Activated effector memory CD4-positive, alpha-beta T cell treated with Interleukin-2 at 50 U/mL for 16 hours (primary cell): ENCODE measurements around the gene ZSCAN22.
A peak's percentile ranks its signal among the peaks of the same experiment; 100 is the strongest.
"Not testable (repeated sequence)": the region's sequence is repeated elsewhere in the genome, so short reads cannot be mapped to it uniquely, and the experiment has no call there.

ENCODE experiments used
- DNase-seq: peaks from one replicate; pipeline ENCODE4 v3.0.0-alpha.2; 2020

Gene ZSCAN22

DNA sequence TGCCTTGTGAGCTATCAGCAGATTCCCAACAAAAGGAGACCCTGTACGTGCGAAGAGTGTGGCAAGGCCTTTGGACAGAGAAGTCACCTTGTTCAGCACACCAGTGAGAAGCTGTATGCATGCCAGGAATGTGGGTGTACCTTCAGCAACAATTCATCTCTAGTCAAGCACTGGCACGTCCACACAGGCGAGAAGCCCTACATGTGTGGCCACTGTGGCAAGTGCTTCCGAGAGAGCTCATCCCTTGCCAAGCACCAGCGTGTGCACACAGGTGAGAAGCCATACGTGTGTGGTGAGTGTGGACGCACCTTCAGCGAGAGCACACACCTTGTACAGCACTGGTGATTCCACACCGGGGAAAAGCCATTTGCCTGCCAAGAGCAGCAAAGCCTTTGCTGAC lies 7.6 kb upstream of the ZSCAN22 start:
- no peak for DNase-seq

- DNase-seq: no peak
Observed at GRCh38 chr19:58325311-58326022, 1.3 kb upstream of the ZSCAN22 start.

GRCh38 chr19:58326501-58326913 lies 287 bp upstream of the ZSCAN22 start:
- no peak for DNase-seq

DNA sequence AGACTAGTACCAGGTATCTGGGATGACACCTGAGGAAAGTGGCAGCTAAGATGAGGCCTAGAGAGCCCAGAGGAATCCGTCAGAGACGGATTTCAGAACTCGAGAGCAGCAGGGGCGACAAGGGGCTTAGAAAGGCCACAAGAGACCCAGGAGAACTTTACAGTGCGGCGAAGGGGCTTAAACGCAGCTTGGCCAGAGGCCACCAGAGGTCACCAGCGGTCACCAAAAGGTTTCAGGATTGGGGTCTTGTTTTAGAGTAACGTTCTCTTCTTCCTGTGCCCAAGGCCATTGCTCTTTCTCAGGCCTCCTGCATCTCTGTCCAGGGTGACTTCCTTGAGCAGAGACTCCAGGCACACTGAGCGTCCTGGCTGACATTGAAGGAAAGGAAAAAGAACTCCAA lies 2.2 kb downstream of the ZSCAN22 start:
- no peak for DNase-seq

- DNase-seq: no peak
Observed at GRCh38 chr19:58330458-58330857, 3.7 kb downstream of the ZSCAN22 start.

DNA sequence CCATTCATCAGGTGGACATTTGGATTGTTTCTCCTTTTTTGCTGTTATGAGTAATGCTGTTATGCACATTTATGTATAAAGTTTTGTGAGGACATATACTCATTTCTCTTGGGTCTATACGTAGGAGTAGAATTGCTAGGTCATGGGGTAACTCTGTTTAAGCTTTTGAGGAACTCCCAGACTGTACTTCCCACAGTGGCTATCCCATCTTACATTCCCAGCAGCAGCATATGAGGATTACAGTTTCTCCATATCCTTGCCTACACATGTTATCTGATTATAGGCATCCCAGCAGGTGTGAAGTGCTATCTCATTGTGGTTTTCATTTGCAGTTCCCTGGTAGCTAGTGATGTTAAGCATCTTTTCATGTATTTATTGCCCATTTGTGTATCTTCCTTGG lies 5.9 kb downstream of the ZSCAN22 start:
- no peak for DNase-seq

- DNase-seq: no peak
Observed at GRCh38 chr19:58334691-58335249, 8.0 kb downstream of the ZSCAN22 start.

- no peak for DNase-seq
Observed at GRCh38 chr19:58335630-58336029, 8.8 kb downstream of the ZSCAN22 start.

GRCh38 chr19:58336216-58336615 lies 9.4 kb downstream of the ZSCAN22 start:
- no peak for DNase-seq

DNA sequence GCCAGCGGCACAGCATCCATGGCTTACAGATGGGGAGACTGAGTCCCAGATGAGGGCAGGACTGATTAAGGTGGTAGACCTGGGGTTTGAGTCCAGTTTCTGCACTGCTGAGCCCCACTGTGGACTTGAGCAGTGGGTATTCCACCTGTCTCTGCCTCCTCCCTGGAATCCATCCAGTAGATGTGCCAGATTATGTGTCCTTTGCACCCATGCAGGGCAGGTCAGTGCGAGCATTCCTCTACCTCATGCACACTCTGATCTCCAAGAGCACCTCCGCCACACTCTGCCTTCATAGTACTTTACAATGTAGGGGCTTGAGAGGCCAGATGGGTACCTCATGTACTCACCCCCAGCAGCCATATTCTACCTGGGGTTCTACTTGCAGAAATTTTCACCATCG lies 10.0 kb downstream of the ZSCAN22 start:
- DNase-seq: no peak

DNA sequence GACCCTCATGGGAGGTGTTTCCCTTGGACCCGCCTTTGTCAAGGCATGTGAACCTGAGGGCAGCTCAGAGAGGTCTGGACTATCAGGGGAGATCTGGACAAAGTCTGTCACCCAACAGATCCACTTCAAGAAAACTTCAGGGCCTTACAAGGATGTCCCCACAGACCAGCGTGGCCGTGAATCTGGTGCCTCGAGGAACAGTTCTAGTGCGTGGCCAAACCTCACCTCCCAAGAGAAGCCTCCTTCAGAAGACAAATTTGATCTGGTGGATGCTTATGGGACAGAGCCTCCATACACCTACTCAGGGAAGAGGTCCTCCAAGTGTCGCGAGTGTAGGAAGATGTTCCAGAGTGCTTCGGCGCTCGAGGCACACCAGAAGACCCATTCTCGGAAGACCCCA lies 11.5 kb downstream of the ZSCAN22 start:
- no peak for DNase-seq

- no peak for DNase-seq
Observed at GRCh38 chr19:58338825-58339558, 12.2 kb downstream of the ZSCAN22 start.

GRCh38 chr19:58345558-58345957 lies 18.8 kb downstream of the ZSCAN22 start:
- DNase-seq: no peak

DNA sequence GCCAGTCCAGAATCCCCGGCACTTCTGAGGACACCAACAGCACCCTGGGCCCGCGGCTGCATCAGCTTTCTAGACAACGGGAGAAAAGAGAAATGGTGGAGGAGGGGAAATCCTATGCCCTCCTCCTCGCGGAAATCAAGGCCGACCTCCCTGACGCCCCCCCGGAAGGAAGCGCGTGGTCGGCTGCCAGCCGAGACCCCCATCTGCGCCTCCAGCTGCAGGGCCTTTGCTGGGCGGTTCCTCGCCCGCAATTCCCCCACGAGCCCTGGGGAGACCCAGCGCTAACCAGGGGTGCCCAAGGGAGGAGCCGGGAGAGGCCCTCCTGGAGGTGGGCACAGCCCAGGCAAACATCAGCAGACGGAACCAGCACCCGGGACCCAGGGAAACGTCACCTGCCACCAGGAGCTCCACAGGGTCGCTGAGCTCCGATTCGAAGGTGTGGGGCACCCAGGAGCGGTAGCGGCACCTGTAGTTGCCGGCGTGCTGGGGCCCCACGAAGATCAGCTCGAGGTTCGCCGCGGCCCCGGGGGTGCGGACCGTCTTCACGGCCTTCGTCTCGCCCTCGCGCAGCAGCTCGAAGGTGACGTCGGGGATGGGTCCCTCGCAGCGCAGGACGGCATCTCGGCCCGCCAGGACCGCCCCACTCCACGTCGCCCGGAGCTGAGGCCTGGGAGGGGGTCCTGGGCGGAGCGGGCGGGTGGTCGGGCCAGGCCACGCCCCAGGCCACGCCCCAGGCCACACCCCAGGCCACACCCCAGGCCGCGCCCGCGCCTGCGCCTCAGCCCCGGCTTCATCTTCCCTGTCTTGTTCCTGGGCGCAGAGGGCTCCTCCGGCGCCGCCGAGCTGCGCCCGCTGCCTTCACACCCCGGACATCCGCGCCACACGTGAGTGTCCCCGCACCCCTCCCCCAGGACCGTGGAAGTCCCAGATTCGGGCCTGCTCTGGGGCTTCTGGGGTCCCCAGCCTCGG lies 20.5 kb downstream of the ZSCAN22 start:
- DNase-seq: peak; percentile 47

GRCh38 chr19:58348080-58348479 lies 21.3 kb downstream of the ZSCAN22 start:
- DNase-seq: not testable (repeated sequence)

GRCh38 chr19:58349590-58349989 lies 22.8 kb downstream of the ZSCAN22 start:
- no peak for DNase-seq

- no peak for DNase-seq
Observed at GRCh38 chr19:58350001-58350861, 23.4 kb downstream of the ZSCAN22 start.

GRCh38 chr19:58350871-58351557 lies 24.2 kb downstream of the ZSCAN22 start:
- DNase-seq: no peak

- no peak for DNase-seq
Observed at GRCh38 chr19:58351558-58351878, 24.7 kb downstream of the ZSCAN22 start.

- DNase-seq: no peak
Observed at GRCh38 chr19:58351990-58352755, 25.4 kb downstream of the ZSCAN22 start.
